Measurements from ENCODE around the gene PEX6.

- TF ChIP-seq POLR2A (IDR thresholded peaks at IDR 0.05), result no peak
- no peak for TF ChIP-seq POLR2AphosphoS5 (IDR thresholded peaks at IDR 0.05)
- TF ChIP-seq CTCF (IDR thresholded peaks at IDR 0.05), result no peak
Observed at GRCh38 chr6:42916288-42916687, 62.7 kb downstream of the PEX6 start.

Measured in upper lobe of left lung (tissue), 4 donors.